MM.1S (cell line): Measurements from ENCODE around the gene BCL2L11.

ENCODE experiments used
- EZH2 ChIP-seq: fragments of 300-600 bp; sonication (generic); optimal IDR thresholded peaks from 2 replicates; pipeline ENCODE3; 2017; ENCODE audit warnings: low read depth, mild to moderate bottlenecking, antibody characterized with exemption, low read length, mixed read lengths
- TF ChIP-seq, protein P1 (sequence below): fragments of 300-600 bp; sonication (generic); IDR thresholded peaks from 2 replicates; pipeline ENCODE4 v1.5.1; 2016; ENCODE audit warnings: antibody characterized with exemption, low read length, mixed read lengths

- TF ChIP-seq, protein P1, sequence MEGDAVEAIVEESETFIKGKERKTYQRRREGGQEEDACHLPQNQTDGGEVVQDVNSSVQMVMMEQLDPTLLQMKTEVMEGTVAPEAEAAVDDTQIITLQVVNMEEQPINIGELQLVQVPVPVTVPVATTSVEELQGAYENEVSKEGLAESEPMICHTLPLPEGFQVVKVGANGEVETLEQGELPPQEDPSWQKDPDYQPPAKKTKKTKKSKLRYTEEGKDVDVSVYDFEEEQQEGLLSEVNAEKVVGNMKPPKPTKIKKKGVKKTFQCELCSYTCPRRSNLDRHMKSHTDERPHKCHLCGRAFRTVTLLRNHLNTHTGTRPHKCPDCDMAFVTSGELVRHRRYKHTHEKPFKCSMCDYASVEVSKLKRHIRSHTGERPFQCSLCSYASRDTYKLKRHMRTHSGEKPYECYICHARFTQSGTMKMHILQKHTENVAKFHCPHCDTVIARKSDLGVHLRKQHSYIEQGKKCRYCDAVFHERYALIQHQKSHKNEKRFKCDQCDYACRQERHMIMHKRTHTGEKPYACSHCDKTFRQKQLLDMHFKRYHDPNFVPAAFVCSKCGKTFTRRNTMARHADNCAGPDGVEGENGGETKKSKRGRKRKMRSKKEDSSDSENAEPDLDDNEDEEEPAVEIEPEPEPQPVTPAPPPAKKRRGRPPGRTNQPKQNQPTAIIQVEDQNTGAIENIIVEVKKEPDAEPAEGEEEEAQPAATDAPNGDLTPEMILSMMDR = no peak
- no peak for TF ChIP-seq EZH2
These were observed 80.5 kb downstream of the BCL2L11 start for GRCh38 chr2:111201214-111201613.
